GM18951 (cell line): Measurements from ENCODE around the gene DMXL1.

Source experiments
- POLR2A ChIP-seq: IDR thresholded peaks from 4 replicates; pipeline ENCODE4 v1.6.1; 2011; ENCODE audit warnings: mild to moderate bottlenecking; ENCODE audit not compliant: insufficient read length, insufficient read depth; ENCODE audit errors: extremely low read depth
- in situ Hi-C: fragments of 300-500 bp; cut with MboI; formaldehyde crosslinking; loops from one replicate; pipeline ENCODE4 v1.12.0; 2022; ENCODE audit warnings: low sequenced_read_pairs, mixed read lengths, inconsistent platforms; ENCODE audit not compliant: unreplicated experiment

DMXL1 gene

GRCh38 chr5:119070828-119071560, at the start of gene DMXL1:
Gene DMXL1, plus strand, starts transcription at chr5:119071087. Its CDS starts 483 bp downstream, at chr5:119071570.
- peak; percentile 71 for TF ChIP-seq POLR2A
- in situ Hi-C loops, result no loop called here

GRCh38 chr5:119021149-119021732, 49.6 kb upstream of the DMXL1 start:
- in situ Hi-C loops, result loop anchor here (10.0 kb wide), 1 partner anchor 394 kb away; no protein-coding TSS in a partner anchor
- no peak for TF ChIP-seq POLR2A

- in situ Hi-C loops, result loop anchor here (10.0 kb wide), 1 partner anchor 393 kb away; no protein-coding TSS in a partner anchor
- TF ChIP-seq POLR2A, result no peak
Observed at GRCh38 chr5:119022017-119022745, 48.7 kb upstream of the DMXL1 start.

GRCh38 chr5:119022773-119023172, 48.1 kb upstream of the DMXL1 start:
- no peak for TF ChIP-seq POLR2A
- in situ Hi-C loops, result loop anchor here (10.0 kb wide), 1 partner anchor 392 kb away; no protein-coding TSS in a partner anchor

- in situ Hi-C loops, result loop anchor here (10.0 kb wide), 1 partner anchor 386 kb away; no protein-coding TSS in a partner anchor
- no peak for TF ChIP-seq POLR2A
Observed at GRCh38 chr5:119028575-119028974, 42.3 kb upstream of the DMXL1 start.

- in situ Hi-C loops, result no loop called here
- no peak for TF ChIP-seq POLR2A
Observed at GRCh38 chr5:119031011-119031886, 39.6 kb upstream of the DMXL1 start.

- in situ Hi-C loops, result no loop called here
Observed at GRCh38 chr5:119031905-119032304, 39.0 kb upstream of the DMXL1 start.

GRCh38 chr5:119032656-119033055, 38.2 kb upstream of the DMXL1 start:
- in situ Hi-C loops, result no loop called here

More at GRCh38 chr5:119031905-119032304, 39.0 kb upstream of the DMXL1 start:
- TF ChIP-seq POLR2A, result peak; percentile 31

GRCh38 chr5:119033135-119033534, 37.8 kb upstream of the DMXL1 start:
- in situ Hi-C loops, result no loop called here
- no peak for TF ChIP-seq POLR2A

More at GRCh38 chr5:119032656-119033055, 38.2 kb upstream of the DMXL1 start:
- no peak for TF ChIP-seq POLR2A

- in situ Hi-C loops, result no loop called here
- no peak for TF ChIP-seq POLR2A
Observed at GRCh38 chr5:119036101-119036762, 34.7 kb upstream of the DMXL1 start.

GRCh38 chr5:119037496-119038215, 33.2 kb upstream of the DMXL1 start:
- in situ Hi-C loops, result no loop called here

More at GRCh38 chr5:119037496-119038215, 33.2 kb upstream of the DMXL1 start:
- no peak for TF ChIP-seq POLR2A
